NOMO-1 treated with DMSO at 0.1 percent for 48 hours (cell line): ENCODE measurements around the gene CCDC178.
"Not testable (repeated sequence)": the region's sequence is repeated elsewhere in the genome, so short reads cannot be mapped to it uniquely, and the experiment has no call there.

Experiments used
- DNase-seq: peaks from one replicate; lab custom pipeline; 2025; ENCODE audit not compliant: unreplicated experiment; lab: John Stamatoyannopoulos, UW

Gene CCDC178, protein sequence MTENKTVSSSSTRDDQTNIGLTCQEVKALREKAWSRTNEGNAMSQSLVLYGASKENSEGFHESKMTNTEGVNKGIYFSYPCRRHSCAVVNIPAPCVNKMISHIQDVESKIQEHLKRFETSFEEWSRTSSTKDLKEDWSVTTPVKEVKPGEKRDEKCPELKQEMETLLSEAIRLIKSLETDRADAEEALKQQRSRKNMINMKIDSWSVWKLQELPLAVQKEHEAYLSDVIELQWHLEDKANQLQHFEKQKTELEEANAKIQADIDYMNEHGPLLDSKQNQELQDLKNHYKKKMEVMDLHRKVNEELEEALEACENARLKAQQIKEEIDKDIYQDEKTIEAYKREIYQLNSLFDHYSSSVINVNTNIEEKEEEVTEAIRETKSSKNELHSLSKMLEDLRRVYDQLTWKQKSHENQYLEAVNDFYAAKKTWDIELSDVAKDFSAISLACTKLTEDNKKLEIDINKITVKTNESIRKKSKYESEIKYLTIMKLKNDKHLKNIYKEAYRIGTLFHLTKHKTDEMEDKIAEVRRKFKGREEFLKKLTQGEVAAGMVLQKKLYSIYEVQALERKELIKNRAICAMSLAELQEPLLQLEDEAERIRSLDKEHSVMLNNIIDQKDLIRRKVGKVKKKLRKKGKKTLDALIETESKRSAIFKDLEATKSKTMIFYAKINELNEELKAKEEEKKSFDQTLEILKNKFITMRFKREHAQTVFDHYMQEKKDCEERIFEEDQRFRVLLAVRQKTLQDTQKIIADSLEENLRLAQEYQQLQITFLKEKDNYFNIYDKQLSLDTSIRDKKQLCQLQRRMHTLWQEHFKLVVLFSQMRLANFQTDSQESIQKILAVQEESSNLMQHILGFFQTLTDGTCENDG

DNA sequence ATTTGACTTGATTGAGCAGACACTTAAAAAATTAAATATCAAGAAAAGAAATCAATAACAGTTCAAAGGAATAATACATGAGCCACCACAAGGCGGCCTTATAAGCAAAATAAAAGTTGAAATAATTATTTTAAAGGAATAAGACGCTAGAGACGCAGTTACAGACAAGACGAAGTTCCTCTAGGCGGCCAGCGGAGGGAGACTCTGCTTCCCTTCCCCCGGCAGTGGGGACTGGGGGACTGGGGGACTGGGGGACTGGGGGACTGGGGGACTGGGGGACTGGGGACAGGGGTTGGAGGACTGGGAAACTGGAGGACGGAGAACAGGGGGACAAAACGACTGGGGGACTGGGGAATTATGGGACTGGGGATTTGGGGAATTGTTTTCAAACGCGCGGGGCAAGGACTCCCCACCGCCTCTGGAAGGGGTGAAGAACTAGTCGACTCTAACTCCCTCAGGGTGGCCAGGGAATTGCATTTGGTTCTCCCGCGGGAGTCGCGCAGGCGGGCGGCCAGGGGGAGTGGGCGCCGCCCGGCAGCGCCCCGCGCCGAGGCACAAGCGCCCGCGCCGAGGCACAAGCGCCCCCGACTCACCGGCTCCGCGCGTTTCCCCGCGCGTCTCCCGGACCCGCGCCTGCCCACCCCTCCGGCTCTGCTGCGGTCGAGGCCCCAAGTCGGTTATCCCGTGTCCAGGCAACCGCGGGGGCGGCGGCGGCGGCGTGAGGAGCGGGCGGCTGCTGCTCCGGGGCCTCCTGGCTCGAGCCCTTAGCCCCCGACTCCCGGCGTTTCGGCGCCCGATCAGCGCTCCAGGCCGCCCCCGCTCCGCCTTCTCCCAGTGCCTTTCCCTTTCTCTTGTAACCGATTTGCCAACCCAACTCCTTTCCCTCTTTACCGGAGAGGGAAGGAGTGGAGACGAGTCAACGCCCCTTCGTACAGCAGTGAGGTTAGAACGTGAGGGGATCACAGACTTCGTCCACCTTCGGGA, at the start of gene CCDC178:
Gene CCDC178 (minus strand): TSS at position 662 of the 984 bp plus-strand sequence. CDS start 28,633 bp downstream, outside the sequence.
- no peak for DNase-seq

DNA sequence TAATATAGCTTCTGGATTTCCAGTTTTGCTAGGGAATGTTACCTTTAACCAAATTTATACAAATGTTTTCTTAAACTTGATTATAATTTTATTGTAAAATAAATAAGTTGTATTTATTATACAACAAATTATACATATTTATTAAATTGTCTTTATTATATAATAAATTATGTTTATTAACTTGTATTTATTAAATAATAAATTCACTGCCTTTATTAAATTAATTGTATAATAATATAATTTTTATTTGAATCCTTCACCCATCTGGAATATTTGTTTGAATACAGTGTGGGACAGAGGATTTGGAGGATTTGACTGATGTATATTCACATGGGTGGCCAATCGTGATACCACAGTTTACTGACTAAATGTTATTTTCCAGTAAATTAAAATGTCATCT, 43.4 kb upstream of the CCDC178 start:
- DNase-seq, result no peak

DNA sequence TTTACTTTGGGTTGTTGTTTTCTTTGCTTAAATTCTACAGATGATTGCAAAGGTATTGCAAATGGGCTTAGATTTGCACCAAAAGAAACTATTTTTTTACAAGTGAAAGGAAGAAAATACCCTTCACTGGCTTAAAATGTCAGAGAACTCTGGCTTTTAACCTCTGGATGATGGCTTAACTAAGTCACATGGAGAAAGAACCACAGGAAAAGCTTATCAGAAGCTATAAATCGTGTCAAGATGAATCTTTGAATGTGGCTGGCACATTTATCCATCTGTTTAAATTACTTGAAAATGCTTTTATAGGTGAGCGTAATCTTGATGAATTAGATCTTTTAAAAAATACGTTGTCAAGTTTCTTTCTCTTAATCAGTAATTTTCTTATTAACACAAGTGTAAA, 32.0 kb upstream of the CCDC178 start:
- no peak for DNase-seq

DNA sequence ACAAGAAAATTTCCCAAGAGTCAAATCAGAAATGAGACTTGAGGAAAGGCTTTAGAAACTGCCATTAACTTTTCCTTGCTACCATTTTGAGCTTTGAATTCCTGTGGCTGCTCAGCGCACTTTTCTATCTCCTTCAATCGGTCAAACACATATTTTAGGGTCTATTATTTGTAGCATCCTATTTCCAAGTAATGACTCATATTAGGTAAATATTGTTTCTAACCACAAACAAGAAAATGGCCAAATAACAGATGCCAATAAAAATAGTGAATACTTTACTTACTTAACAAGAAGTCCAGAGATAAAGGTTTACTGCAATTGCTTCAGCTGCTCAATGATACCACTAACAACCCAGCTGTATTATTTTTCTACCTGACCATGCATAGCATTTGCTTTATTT, 29.7 kb upstream of the CCDC178 start:
- no peak for DNase-seq

DNA sequence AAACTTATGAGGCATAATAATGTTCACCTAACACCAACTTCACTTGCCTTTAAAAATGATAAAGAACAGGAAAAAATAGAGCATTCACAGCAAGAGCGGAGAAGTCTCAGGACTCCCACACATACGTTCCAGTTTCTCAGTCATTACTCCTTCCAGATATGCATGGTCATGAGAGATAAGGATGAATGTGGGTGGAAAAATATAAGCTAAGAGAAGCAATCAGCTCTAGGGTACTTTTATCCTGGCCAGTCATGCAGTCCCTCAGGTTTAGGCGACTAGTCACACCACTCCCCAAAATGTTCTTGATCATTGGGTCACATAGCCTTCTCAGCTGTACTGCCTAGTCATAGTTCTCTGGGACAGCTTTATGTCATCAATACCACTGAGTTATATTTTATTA, 29.2 kb upstream of the CCDC178 start:
- no peak for DNase-seq

DNA sequence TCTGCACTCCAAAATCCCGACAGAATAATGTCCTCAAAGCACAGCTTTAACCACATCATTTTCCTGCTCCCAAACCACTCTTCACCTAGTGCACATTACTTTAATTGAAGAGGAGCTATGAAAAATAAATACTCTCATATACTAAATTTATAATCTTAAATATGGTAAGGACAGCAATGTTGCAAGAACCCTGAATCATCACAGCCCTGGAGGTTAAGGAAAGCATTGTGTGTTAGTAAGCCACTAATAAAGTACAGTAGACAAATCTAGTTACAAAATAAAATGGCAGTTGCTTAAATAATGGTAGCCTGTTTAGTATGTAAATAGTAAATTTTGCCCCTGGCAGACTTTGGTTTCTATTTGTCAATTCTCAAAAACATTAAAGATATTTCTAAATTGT, 27.0 kb upstream of the CCDC178 start:
- DNase-seq, result no peak

DNA sequence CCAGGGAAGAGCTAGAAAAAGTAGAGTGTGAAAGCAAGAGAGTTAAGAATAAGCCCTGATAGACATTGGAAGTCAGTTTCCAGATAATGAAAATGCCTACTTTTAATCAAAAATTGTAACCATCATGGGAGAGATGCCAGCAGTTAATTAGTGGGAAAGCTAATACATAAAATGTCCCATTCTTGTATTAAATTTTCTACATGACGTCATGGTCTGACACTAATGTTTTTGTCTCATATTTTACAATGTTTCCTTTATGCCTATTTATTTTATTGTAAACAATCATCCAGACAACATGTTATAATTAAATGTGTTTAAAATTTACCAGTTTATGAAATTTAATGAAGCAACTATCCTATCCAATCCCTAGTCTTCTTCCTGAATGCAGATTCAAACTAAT, 26.3 kb upstream of the CCDC178 start:
- DNase-seq, result no peak

DNA sequence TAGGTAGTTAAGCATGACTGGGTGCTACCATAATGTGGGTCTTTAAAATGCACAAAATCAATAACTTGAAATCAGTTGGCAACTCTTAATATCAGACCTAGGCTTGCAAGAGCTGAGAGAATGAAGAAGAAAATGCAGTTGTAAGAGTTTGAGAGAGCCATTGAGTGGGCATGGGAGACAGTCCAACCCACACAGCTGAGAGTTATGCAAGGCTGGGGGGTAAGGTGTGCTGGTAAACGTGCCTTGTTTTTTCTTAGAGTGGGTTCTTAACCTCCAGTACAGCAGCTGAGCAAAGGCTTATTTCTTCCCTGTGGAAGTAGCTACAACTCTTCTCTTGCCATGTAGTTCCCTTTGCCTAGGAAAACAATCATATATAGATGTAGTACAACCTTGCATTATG, 20.2 kb upstream of the CCDC178 start:
- DNase-seq, result no peak

DNA sequence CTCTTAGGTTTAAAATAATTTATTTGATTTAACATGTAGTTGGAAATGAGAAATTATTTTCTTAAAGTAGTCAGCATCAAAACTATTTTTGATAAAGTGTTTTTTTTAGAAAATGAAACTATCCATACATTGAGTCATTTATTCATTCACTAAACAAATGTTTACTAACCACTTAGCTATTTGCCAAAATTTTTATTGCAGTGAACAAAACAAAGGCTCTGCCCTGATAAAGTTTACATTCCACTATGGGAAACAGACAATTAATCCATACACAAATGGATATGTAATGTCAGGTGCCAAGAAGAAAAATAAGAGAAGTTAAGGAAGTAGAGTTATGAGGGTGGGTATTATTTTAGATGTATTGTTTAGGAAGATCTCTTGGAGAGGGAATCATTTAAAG, 19.1 kb upstream of the CCDC178 start:
- DNase-seq, result no peak

DNA sequence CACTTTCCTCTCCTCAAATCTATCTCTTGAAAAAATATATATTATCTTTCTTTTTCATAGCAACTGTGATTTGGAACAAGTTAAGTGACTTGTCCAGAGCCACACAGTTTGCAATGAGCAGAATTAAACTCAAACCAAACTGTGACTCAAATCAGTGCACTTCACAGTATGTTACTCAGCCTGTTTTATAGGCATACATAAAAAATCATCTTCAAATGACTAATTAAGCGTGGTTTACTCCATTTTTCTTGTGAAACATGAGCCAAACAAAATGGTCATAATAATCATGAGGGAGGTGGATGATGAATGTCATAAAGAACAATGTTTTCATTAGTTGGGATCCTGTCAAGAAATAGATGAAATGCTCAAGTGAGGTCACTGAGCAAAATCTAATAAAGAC, 6.1 kb upstream of the CCDC178 start:
- no peak for DNase-seq

DNA sequence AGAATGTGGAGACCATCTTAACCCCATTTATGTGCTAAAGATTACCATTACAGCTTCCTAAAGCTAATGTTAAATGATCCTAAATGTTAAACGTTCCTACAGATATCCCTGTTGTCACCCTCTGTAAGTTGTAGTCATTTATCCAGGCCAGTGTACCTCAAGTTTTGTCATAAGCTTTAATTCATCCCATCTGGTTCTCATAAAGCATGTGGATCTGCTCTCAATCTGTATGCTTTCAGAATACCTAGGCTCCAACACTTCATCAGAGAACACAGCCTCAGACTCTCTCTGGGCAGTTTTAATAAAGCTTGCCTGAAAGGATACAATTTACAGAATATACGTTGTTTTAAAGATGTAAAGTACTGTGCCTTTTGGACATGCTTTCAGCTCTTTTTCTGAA, 4.2 kb upstream of the CCDC178 start:
- no peak for DNase-seq

DNA sequence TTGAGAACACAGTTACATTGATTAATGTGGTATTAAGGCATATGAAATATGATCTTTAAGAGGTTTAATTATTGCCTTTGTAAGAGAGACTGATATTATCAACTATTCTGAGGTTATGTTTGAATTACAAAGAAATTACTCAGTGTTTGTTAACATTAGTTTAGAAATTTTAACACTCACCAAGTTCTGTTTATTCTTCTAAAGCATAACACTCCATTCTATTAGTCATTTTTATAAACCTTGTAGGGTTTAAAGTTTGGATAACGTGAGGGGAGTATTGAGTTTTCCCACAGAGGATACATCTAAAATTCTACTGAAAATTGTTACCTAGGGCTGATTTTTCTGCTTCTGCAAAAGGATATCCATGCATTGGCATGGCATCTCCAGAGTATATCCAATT, 7.7 kb downstream of the CCDC178 start:
- DNase-seq, result no peak

DNA sequence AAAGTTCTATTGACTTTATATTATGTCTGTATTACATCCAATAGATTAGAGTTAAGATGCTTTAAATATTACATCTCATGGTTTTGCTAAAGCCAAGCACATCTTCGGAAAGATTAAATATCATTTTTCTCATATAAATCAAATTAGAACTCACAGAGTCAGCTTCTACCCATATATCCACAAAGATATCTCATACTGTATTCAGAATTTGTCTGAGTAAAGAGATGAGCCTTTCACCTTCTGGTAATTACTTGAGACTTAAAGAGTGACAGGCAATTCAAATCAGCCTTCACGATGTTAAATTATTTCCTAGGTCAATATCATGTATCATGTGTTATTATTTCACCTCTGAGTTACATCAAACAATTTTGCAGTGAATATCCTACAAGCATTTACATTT, 13.0 kb downstream of the CCDC178 start:
- DNase-seq, result no peak

DNA sequence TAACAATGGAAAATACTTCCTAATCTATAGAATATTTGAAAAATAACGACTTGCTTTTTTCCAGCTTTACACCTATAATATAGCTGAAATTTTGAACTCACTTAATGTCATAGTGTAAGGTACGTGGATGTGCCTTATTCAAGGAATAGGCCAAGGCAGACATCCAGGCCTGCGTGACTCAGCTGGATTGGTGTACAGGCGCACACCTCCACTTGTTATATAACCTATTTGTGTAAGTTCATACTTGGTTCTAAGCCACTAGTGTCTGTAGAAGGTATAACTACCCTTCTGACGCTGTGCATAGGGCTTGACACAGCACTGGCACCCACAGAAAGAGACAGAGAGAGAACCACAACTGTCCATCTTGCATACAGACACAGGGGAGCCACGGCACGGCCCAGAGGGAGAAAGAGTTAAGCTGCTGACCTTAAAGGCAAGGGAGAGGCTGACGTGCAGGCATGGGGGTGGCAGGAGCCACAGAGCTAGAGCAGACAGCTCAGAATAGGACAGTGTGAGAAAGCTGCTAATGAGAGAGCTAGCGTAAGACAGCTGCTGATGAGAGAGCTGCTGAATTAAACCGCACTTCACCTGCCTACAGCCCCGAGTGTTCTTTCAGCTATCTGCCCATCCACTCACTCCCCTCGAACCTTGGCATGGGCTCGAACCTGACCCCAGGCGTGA, 16.1 kb downstream of the CCDC178 start:
- DNase-seq, result no peak

DNA sequence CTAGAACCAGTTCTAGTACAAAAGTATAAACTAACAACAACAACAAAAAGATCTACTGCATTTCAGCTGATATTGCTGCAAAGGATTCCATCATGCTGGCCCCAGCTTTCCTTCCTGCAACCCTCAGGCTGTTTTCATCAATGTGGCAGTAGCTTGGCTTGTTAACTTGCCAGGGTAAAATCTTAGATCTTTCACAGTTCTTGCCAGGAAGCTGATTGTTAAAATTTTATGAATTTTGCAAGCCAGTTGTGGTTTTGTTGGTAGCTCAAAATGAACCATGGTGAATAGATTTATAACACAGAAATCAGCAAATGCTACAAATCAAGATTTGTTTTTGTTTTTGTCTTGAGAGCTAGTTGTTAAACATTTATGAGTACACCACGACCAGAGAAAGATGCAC, 19.3 kb downstream of the CCDC178 start:
- no peak for DNase-seq

DNA sequence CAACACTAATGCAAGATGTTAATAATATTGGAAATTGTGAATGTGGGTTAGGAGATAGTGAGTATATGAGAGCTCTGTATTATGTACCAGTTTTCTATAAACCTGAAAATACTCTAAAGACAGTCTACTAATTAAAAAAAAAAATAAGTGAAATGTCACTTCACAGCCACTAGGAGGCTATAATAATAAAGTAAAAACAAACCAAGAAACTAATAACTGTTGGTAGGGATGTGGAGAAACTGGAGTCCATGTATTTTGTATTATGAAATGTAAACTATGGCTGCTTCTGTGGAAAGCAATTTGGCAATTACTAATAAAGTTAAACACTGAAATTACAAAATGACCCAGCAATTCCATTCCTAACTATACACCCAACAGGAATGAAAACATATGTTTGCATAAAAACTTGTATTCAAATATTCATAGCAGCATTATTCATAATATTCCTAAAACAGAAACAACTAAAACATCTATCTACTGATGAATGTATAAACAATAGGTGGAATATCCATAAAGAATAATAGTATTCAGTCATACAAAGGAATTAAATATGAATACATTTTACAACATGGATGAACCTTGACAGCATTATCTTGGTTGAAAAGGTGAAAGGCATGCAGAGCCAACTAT, 36.2 kb downstream of the CCDC178 start:
- DNase-seq, result no peak

DNA sequence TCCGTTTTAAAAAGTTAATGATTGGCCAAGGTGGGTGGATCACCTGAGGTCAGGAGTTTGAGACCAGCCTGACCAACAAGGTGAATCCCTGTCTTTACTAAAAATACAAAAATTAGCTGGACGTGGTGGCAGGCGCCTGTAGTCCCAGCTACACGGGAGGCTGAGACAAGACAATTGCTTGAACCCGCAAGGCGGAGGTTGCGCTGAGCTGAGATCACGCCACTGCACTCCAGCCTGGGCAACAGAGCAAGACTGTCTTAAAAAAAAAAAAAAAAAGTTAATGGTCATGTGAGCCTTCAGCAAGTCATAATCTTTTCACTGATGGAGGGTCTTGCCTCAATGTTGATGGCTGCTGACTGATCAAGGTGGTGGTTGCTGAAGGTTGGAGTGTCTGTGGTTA, 41.6 kb downstream of the CCDC178 start:
- DNase-seq, result not testable (repeated sequence)

DNA sequence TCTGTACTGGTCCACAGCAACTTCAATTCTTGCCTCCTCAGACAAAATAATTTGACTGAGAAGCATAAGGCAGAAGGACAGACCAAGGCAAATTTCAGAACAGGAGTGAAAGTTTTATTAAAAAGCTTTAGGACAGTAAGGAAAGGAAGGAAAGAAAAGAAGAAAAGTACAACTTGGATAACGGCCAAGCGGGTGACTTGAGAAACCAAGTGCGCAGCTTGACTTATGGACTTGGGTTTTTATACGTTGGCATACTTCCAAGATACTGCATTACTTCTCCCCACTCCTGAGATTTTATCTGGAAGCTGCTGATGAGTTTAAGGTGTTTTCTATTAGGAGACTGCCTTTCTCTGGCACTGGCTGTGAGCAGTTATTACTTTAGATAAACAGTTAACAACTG, 64.7 kb downstream of the CCDC178 start:
- DNase-seq, result no peak

DNA sequence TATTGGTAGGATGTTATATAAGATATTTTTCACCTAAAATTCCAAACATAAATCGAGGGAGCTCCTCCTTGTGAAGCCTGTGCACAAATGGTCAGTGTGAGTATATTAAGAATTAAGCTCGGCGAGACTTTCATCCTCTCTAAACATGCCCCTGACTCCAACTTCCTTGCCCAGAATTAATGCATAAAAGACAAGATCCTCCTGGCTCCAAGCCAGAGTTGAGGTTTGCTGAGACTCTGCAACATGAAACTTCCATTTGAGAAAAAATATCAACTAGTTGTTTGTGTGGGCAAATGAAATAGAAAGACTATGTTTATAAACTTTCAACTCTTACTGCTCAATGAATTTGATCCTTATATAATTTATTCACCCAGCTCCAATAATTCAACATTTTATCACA, 68.1 kb downstream of the CCDC178 start:
- DNase-seq, result no peak
